HG03469 (cell line): Measurements from ENCODE around the gene INTS15.

ENCODE experiments used
- ATAC-seq: cut with Tn5 transposase; IDR thresholded peaks from one replicate; pipeline ENCODE4 v1.9.1; 2021; ENCODE audit warnings: mild to moderate bottlenecking, moderate library complexity, moderate number of reproducible peaks; ENCODE audit not compliant: unreplicated experiment

The INTS15 gene

DNA sequence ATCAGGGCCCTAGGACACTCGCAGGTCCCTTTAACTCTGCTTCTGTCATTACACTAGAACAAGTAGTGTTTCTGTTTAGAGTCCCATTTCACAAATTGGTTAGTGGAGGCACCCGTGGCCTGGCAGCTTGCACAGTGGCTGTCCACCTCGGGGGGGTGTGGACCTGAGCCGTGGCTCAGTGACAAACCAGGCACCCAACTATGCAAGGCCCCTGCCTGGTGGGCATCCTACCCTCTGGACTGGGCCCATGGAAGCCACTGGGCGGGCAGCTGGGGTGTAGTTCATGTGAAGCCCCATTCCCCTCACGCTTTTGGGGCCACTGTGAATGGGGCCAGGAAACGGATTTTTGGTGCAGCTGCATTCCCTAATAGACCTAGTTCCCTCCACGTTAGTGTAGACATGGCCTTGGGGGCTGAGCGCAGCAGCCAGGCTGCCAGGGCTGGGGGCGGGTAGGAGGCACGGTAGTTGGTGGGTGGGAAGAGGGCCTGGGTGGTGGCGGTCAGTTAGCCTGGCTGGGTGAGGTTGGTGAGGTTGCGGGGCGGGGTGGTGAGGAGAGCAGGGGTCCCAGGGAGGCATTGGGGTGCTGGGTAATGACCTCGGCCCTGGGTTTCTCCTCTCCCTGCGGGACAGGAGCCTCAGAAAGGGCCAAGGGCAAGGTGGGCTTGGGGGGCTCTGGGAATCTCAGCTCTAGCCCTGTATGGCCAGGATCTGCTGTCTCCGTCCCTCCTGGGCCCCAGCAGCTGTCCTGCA is 66.0 kb downstream of the INTS15 start:
- ATAC-seq: no peak

DNA sequence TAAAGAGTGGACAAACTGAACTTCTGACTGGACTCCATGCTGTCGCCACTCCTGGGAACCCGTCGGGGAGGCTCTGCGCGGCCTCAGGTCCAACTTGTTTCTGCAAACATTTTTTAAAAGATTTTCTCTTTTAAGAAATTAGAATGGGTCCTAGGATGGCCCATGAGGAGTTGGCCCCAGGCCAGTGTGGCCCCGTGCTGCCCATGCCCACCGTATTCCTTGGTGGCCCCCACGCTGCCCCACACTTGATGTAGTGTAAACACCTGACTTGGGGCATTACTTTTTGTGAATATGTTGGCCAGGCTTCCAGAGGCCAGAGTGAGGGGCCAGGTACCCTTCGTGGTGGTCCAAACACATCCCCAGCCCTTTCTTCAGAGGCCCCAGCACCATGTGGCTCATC is 66.6 kb downstream of the INTS15 start:
- no peak for ATAC-seq
